ENCODE measurements around the gene KCNIP3.

KCNIP3 gene

DNA sequence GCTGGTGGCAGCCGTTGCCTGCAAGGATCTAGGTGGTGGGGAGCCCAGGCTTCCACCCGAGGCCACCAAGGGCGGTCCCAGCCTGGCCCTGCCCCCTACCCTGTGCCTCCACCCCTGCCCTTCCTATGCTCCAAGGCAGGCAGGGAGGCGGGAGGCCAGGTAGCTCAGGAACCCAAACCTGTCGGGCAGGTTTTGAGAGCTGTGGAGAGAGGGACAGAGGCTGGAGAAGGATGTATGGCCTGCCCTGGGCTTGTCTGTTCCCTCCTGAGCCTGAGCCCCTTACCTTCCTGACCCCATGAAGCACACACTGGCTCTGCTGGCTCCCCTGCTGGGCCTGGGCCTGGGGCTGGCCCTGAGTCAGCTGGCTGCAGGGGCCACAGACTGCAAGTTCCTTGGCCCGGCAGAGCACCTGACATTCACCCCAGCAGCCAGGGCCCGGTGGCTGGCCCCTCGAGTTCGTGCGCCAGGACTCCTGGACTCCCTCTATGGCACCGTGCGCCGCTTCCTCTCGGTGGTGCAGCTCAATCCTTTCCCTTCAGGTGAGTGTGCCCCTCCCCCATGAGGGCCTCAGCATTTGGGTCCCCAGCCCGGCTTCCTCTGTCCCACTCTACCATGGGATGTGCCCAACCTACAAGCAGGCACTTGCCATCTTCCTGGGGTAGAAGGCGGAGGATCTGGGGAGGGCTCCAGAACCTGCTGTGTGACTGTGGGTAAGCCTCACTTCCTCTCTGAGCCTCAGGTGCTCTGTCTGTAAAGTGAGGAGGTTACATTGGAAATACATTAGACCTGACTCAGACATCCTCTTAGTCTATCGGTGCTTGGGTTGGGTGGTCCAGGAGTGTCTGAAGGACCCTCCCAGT is 22.6 kb upstream of the KCNIP3 start, which contains the start of gene PROM2:
TSS of gene PROM2 (plus strand) at position 159 of the 860 bp plus-strand sequence. CDS start at position 296, 137 bp downstream.
- no peak for DNase-seq (ENCODE audit: low read depth)

DNA sequence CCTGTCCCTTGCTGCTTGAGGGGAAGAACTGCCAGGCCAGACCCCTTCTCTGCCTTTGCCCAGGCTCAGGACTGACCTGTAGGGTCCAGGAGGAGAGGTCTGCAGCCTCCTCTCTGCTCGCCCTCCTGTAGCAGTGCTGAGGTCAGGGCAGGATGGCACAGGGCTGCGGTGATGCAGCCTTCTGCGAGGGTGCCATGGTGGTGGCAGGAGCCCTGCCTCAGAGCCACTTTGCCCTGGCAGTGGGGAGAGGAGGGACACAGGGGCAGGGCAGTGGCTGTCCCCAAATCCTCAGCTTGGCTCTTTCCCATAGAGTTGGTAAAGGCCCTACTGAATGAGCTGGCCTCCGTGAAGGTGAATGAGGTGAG is 22.0 kb upstream of the KCNIP3 start:
- no peak for DNase-seq (ENCODE audit: low read depth)

DNA sequence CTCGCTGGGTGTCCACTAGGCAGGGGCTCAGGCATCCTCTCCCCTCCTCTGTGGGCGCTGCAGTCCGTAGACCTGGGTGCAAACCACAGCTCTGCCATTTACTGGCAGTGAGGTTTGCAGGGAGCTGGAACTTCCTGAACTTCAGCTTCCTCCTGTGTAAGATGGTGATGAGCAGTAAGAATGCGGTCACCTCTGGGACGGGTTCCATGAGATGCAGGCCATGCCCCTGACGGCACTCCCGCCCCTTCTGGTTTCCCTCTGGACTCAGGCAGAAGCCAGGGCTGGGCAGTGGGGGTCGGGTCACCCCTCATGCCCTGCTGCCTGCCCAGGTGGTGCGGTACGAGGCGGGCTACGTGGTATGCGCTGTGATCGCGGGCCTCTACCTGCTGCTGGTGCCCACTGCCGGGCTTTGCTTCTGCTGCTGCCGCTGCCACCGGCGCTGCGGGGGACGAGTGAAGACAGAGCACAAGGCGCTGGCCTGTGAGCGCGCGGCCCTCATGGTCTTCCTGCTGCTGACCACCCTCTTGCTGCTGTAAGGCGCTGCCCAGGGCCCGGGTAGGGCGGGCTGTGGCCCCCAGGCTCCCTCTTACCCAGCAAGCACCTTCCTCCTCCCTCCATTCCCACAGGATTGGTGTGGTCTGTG is 21.4 kb upstream of the KCNIP3 start:
- DNase-seq (ENCODE audit: low read depth) = no peak

DNA sequence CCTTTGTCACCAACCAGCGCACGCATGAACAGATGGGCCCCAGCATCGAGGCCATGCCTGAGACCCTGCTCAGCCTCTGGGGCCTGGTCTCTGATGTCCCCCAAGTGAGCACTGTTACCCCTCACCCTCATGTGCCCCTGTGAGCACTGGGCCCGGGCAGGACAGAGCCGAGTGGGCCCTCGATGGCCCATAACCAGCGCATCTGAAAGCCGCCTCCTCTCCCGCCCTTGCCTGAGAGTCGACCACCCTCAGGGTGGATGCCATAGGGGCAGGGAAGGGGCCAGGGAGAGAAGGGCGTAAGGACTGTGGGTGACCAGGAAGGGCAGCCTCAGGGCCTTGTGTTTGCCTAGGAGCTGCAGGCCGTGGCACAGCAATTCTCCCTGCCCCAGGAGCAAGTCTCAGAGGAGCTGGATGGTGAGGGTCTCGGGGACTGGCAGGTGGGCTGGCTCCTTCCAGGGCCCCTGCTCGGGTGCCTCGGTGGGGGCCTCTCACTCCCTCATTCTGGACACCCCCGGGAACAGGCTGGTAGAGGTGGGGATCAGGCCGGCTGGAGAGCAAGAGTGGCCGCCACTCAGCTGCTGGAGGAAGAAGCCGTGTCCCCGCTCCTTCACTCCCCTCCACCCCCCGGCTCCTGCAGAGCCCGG is 20.8 kb upstream of the KCNIP3 start:
- DNase-seq (ENCODE audit: low read depth) = no peak

DNA sequence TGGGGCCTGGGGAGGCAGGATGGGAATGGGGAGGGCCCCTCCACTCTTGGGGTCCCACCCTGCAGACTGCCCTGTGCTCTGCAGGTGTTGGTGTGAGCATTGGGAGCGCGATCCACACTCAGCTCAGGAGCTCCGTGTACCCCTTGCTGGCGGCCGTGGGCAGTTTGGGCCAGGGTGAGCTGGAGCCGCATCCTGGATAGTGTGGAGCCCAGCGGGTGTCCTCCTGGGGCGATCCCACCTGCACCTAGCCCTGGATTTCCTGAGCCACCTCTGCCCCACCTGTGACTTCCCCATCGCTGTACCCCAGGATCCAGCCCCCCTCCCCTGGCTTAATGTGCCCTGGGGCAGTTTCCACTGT is 20.3 kb upstream of the KCNIP3 start:
- DNase-seq (ENCODE audit: low read depth) = no peak

DNA sequence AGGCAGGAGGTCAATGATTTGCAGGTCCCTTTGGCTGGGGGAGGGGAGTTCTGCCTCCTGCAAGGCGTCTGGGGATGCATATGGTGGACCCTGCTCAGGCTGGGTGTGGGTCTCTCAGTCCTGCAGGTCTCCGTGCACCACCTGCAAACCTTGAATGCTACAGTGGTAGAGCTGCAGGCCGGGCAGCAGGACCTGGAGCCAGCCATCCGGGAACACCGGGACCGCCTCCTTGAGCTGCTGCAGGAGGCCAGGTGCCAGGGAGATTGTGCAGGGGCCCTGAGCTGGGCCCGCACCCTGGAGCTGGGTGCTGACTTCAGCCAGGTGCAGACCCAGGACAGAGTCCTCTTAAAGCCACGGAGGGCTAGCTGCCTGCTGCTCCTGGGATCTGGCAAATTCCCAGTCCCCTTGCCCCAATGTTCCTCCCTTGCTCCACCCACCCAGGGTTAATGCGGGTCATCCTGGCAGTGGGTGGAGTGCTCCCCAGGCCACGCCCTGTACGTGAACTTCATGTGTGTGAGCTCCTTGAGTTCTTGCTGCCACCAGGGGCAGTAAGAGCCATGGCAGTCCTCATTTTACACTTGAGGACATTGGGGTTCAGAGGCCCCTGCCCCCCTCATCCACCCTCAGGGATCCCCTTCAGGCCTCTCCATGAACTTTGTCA is 19.8 kb upstream of the KCNIP3 start:
- DNase-seq (ENCODE audit: low read depth) = no peak

DNA sequence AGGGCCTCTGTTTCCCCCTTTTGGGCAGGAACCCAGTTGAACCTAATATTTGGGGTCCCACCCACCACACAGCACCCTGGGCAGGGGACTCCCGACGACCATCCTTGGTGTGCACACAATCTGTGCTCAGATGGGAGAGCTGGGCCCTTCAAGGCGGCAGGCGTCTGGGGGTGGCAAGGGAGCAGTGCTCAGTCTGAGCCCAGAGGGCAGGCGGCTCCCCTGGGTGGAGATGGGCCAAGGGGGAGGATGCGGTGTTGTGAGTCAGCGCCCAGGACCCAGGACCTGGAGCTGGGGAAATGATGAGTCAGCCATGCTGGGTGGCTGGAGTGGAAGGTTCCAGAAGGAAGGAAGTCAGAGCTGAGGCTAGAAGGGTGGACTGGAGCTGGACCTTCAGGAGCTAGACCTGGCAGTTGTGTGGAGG is 19.1 kb upstream of the KCNIP3 start:
- peak; percentile 58 for DNase-seq (ENCODE audit: low read depth)

DNA sequence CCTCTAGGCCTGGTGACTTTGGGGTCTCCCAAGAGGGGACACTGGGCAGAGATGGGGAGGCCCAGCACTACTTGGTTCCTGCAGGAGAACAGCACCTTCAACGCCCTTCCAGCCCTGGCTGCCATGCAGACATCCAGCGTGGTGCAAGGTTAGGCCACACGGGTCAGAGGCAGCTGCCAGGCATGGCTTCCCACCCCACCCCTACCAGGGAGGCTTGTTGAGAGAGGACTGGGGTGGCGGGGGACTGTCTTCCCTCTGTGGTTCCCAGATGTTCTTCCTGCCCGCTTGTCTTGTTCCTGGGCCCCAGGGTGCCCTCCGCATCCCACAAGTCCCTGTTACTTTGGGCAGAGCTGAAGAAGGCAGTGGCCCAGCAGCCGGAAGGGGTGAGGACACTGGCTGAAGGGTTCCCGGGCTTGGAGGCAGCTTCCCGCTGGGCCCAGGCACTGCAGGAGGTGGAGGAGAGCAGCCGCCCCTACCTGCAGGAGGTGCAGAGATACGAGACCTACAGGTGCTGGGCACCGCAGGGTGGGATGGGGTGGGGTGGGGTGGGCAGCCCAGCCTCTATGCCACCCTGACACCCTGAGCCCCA is 18.4 kb upstream of the KCNIP3 start:
- no peak for DNase-seq (ENCODE audit: low read depth)

DNA sequence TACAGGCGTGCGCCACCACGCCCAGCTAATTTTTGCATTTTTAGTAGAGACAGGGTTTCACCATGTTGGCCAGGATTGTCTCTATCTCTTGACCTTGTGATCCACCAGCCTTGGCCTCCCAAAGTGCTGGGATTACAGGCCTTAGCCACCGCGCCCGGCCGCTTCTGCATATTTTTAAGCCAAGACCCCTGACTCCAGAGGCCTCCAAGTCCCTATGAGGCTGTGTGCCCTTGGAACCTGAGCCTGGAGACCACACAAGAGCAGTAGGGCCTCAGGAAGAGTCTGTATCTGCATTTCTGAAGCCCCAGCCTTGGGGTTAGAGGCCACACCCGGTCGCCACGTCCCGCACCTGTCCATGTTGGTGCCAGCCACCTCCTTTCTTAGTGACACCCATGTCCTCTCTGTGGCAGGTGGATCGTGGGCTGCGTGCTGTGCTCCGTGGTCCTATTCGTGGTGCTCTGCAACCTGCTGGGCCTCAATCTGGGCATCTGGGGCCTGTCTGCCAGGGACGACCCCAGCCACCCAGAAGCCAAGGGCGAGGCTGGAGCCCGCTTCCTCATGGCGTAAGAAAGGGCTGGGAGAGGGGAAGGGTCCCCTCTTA is 17.6 kb upstream of the KCNIP3 start:
- DNase-seq (ENCODE audit: low read depth) = no peak

DNA sequence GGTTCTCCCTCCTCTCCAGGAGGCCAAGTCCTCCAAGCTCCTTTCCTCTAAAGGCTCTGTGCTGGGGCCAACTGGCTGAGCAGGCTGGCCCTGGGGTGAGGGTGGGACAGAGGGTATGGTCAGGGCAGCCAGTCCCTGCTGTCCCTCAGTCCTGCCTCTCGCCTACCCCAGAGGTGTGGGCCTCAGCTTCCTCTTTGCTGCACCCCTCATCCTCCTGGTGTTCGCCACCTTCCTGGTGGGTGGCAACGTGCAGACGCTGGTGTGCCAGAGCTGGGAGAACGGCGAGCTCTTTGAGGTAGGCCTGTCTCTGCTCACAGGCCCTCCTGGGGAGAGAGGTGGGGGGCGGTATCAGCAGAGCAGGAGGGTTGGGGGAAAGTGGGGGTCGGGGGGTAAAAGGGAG is 16.1 kb upstream of the KCNIP3 start:
- no peak for DNase-seq (ENCODE audit: low read depth)

DNA sequence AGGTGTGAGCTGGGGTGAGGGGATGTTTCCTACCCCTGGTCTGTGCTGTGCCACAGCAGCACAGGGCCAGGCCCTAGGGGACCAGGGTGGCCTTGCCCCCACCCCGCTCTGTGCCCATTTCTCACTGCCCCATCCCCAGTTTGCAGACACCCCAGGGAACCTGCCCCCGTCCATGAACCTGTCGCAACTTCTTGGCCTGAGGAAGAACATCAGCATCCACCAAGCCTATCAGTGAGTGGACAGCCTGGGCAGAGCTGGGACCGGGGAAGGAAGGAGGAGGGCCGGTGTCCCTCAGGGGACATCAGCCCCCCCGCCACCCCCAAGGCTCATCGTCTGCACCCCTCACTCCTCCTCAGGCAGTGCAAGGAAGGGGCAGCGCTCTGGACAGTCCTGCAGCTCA is 15.4 kb upstream of the KCNIP3 start:
- no peak for DNase-seq (ENCODE audit: low read depth)

DNA sequence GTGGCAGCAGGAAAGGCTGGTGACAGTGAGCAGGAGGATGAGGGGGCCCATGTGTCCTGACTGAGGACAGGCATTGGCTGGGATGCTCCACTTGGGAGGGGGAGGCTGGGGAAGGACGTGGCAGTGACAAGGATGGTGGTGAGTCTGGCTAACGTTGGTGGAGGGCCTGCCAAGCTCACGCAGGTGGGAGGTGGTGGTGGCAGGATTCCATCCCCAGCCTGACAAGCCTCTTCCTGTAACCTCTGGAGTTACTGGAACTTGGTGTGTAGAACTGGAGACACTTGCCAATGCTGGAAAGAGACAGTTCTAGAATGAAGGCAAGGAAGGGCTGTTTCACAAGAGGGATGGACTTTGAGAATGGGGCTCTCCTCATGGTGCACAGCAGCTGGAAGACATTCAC is 14.7 kb upstream of the KCNIP3 start:
- no peak for DNase-seq (ENCODE audit: low read depth)

DNA sequence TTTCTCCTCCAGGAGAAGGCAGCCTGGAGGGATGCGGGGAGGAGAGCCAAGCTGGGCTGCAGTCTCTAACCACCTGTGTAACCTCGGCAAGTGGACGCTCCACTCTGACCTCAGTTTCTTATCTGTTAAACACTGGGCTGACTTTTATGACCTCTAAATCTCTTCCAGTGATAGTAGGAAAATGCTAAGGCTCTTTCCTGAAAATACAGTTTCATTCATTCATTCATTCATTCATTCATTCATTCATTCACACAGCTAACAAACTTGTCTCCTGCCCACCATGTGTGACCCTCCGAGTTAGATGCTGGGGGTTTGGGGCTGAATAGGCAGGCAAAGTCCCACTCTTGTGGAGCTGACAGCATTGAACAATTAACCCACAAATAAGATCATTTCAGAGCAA is 13.6 kb upstream of the KCNIP3 start:
- DNase-seq (ENCODE audit: low read depth) = no peak

DNA sequence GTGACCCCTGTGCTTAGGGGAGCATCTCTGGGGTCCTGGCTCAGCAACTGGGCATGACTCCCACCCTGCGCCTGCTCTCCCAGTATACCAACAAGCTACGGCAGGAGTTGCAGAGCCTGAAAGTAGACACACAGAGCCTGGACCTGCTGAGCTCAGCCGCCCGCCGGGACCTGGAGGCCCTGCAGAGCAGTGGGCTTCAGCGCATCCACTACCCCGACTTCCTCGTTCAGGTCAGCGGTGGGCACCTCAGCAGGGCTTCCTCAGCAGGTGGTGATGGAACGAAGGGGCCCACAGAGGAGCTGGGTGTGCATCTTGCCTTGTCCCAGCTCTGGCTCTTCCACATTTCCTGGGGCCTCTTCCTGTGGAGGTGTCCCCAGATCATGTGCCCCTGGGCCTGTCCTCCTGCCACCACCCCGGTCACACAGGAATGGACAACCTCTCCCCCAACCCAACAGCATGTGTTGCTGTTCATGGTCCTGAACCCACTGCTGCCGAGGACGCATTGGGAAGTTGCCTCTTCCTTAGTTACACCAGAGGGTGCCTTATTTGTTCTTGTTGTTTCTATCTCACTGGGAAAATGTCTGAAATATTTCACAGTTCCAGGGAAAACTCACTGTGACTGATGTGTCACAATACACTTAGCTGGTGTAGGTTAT is 12.1 kb upstream of the KCNIP3 start:
- no peak for DNase-seq (ENCODE audit: low read depth)

DNA sequence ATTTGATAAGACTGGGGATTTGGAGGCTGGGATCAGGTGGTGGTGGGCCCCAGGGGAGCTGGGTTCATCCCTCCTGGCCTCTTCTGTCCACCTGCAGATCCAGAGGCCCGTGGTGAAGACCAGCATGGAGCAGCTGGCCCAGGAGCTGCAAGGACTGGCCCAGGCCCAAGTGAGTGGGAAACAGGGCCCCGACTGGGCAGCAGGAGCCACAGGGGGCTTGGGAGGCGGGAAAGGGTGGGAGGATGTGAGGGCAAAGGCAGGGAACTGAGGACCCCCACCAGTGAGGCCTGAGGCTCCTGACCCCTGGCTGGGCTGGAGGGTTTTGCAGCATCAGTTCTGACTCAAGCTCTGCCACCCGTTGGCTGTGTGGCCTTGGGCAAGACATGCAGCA is 11.6 kb upstream of the KCNIP3 start:
- DNase-seq (ENCODE audit: low read depth) = no peak

DNA sequence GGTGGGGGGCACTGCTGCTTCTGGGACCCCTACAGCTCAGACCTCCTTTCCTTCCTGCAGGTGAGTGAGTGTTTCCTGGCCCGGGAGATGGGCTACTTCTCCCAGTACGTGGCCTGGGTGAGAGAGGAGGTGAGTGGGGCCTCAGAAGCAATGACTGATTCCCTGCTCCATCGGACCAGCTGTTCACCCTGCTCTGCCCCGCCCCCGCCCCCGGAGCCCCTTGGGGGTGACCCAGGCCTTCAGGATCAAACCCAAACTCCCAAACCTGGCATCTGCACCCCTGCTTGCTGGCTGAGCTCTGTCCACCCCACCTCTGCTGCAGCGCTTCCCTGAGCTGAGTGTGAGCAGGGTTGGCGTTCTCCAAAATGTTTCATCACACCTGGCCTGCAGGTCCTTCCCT is 9.8 kb upstream of the KCNIP3 start:
- no peak for DNase-seq (ENCODE audit: low read depth)

DNA sequence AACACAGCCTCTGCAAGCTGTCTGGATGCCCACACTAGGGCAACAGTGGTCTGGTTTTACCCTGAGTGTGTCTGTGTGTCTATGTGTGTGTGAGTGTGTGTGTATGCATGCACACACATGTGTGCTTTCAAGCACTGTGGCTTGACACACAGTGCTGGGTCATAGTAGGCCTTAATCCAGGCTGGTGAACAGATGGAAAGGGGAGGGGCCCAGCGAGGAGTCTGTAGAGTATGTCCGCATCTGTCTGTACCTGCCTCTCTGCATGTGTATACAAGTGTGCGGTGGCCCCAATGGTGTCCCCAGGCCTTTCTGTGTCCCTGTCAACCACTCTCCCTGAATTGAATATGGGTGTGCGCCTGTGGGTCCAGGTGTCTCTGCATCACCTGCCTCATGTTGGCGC is 9.3 kb upstream of the KCNIP3 start:
- DNase-seq (ENCODE audit: low read depth) = no peak

DNA sequence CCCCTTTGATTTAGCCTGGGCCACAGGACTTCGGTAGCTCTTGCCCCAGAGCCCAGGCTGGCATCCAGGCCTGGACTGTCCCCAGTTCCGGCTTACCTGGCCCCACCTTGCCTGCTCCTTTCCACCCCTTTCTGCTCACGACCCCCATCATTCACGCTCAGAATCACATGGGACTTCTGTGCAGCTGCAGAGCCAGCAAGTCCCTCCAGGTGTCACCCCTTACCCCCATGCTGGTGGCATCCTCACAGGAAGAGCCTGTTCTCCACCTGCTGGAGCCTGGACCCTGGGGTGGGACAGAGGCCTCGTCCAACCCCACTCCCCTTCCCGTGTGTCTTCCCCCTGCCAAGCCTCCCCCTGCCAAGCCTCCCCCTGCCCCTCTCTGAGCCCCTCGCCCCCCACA is 7.9 kb upstream of the KCNIP3 start:
- no peak for DNase-seq (ENCODE audit: low read depth)

DNA sequence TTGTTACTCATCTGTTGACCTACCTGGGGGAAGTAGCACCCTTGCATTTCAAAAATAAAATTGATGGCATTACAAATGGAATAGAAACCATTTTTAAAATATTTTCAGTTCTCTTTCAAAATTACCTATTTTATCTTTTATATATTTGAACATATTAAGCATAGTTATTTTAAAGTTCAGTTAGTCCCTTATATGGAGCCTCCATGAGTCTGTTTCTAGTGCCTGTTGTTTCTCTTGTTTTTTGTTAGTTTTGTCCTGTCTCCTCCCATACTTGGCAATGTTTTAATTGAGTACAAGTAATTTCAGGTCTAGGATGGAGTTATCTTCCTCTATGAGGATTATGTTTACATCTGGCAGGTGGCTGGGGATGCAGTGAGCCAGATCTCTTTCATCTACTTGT is 5.9 kb upstream of the KCNIP3 start:
- DNase-seq (ENCODE audit: low read depth) = no peak

DNA sequence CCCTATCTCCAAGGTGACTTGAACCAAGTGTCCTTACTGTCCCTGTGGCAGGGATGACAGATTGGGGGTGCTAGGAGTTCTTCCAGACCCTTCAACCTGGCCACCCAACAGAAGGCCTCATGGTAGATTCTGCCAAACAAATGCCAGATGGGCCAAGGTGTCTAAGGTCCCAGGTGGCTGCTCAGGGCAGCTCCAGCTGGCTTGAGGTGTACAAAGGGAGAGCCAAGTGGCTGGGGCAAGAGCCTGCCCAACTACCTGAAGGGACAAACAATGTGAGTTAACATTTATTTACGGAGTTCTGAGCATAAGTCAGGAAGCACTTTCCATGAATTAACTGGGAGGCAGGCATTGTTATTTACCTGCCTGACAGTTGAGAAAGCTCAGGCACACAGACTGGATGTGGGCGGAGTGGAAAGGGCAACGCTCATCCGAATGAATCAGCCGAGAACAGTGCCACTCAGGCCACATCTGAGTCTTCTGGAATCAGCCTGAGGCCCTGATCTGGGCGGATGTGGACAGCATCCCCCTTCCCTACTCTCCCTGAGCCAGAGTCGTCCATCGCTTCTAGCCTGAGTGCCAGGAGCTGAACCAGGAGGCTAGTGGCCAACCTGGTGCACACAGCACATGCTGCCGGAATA is 4.4 kb upstream of the KCNIP3 start:
- no peak for DNase-seq (ENCODE audit: low read depth)

All from fibroblast of gingiva (primary cell).